HG03520 (cell line): ENCODE data around the gene ZNF175.

Experiments
- ATAC-seq: cut with Tn5 transposase; IDR thresholded peaks from one replicate; pipeline ENCODE4 v1.9.1; 2021; ENCODE audit warnings: mild to moderate bottlenecking, moderate library complexity; ENCODE audit not compliant: unreplicated experiment

The ZNF175 gene

DNA sequence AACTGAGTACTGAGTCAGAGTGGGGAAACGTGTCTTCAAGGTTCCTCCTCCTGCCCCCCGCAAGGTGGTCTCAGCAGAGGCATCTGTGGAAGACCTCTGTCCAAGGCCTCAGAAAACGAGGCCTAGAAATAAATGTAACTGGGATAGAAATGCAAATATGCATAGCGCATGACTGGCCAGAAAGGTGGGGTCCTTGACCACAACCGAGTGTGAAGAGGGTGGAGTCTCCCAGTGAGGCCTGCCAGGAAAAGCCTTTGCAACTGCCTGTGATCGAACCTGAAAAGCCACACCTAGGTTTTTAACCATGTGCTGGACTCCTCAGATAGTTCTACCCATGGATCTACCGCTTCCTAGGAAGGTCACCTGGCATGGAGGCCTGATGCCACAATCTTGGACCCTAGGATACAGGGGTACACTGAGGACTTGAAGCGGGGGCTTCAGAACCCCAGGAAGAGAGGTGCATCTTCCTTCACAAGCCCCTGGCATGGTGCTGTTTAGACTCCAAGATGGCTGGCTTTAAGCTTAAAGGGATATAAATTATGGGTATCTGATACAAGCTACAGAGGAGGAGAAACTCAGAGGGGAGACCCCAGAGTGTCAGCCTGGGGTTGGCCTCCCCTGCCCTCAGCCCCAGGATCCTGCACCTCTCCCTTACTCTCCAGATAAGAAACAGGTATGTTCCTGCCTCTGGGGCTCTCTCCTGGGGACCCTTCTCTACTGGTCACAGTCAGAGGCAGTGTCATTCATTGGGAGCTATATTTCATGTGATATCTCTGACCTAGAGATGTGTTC, 21.4 kb upstream of the ZNF175 start:
- no peak for ATAC-seq

DNA sequence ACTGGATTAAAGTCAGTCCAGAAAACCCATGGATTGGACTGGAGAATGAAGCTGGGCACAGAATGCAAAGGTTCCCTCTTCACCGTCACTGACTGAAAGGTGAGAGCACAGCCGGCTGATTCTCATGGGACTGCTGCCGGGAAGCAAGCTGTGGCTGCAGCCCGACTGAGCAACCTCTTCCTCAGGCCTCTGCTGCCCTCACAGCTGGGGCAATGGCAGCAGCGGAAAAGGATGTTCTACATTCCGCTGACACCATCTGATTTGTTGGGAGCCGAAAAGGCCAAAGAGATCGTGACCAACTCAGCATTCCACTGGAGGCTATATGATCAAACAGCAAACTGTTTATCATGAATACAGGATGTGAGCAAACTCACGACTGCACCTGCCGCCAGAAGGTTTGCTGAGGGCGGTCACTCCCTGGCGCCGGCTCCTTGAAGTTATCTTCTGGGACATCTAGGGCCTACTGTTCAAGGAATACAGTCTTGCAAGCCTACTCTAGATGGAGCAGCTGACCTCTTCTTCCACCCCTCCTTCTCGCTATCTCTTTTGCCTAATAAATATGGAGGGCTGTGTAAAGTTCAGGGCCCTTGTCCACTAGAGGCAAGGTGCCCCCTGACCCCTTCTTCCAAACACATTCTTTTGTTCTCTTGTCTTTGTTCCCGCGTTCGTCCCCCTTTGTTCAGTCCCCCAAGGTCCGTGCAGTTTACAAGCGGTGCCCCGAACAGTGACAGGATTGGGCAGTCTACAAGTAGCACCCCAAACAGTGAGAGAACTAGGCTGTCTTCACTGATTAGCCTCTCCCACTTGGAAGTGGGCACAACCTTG, 20.0 kb upstream of the ZNF175 start:
- ATAC-seq, result no peak

DNA sequence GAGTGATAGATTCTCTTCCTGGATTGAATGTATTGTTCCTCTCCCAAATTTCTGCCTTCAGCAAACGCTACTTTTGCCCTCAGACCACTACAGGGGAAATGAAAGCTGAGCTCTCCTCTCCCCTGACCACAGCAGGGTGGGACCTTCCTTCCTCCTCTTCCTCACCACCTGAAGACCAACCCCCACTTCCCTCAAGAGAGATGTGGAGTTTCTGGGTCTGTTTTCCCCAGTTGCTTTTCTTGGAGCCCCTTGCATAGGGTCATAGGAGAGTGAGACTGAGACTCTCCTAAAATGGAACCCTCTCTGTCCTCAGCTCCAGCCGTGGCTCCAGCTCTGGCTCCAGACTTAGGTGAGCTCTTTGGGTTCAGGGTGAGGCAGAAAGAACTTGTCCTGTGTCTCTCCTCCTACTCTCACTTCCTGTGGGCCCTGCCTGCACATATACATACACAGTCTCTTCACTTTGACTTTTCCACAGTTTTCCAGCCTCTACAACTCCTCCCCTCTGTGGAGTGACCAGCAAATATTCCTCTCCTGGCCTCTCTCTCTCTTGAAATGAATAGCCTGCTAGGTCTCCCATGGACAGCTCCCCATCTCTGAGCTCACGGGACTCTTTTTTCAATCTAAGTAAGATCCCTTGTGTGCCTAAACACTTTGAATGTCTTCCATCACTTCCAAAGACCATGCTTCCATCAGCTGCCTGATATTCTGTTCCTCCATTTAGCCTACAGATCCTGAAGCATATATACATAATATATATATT, 19.2 kb upstream of the ZNF175 start:
- no peak for ATAC-seq

DNA sequence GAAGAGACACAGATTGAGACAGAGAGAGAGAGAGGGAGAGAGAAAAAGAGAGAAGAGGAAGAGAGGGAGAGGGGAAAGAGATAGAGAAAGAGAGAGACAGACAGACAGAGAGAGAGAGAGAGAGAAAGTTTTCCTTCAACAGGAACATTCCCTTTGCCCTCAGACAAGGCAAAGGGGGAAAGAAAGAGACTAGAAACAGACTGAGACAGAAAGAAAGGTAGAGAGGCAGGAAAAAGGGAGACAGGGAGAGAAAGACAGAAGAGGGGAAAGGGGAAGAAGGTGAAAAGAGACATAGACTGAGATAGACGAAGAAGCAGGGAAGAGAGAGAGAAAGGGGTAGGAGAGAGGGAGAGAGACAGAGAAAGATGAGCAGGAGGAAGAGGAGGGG, 18.5 kb upstream of the ZNF175 start:
- ATAC-seq, result no peak

DNA sequence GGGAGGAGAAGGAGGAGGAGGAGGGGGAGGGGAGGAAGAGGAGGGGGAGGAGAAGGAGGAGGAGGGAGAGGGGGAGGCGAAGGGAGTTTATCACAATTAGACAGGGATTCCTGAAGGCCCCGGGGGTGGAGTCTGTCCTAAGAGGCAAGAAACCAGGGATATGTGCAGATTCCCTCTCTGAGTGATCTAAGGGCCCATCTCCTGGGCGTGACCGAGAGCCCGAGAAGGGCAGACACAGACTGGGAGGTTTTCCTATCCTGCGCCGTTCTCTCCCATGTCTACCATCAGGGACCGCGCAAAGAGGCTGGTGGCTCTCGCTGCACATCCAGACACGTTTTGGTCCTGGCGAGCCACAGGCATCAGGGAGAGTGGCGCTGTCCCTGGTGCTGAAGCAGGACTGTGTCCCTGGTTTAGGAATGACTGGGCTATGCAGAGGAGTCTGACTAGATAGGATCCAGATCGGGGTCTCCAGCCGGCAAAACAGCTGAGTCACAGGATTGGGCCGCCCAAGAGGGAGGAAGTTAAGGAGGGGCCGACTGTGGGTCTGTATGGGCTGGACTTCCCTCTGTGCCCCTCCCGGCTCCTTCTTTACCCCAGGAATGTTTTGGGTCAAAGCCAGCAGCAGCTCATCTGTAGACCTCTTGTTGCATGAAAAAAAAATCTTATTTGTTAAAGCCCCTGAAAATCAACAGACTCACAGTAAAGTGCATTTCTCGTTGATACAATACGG, 17.9 kb upstream of the ZNF175 start:
- no peak for ATAC-seq

DNA sequence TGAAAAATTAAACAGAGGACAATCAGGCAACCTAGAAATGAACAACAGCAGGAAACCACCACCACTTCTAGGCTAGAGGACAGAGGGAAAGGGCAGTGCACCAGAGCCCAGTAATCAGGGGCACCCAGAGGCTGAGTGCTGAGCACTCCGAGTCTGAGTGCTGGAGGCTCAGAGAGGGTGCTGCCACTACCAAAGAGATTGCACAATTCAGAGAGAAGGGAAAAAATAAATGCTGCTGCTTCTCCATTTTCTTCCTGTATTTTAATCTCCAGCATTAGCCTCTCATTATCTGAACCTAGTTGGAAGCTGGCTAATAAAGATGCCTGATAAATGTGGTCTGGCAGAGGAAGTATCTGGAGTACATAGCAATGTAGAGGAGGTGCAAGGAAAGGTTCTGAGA, 11.8 kb upstream of the ZNF175 start:
- no peak for ATAC-seq

DNA sequence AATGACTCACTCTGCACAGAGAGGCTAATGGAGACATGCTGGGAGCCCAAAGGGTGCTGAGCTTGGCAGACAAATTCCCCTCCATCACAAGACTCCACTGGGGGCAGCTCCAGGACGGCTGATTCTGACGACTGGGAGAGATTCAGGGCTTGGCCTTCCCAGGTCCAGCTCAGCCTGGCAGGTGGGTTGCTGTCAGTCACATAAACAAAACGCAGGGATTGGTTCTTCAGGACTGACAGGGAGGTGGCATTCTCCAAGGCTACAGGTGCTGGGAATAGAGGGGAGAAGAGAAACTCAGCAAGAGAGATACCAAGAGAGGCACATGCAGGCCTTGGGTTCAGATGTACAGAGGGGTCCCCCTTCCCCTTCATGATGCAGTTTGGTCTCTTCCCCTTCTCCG, 10.7 kb upstream of the ZNF175 start:
- no peak for ATAC-seq

DNA sequence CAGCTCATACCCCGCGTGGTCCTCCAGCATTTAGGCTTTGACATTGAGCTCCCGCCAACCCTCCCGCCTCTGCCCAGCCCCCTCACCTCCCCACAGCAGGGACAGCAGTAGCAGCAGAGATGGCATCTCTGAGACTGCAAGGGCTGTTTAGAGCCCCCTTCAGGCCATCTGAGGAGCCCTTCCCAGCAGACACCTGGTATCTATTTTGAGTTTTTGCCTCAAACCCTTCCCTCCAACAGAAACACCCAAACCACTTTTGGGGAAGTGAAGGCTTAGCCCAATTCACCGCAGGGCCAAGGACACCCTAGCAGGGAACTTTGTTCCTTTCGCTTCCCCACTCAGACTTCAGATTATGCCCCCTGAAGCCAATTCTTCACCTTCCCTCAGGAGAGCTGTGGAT, 6.3 kb upstream of the ZNF175 start:
- ATAC-seq, result no peak

DNA sequence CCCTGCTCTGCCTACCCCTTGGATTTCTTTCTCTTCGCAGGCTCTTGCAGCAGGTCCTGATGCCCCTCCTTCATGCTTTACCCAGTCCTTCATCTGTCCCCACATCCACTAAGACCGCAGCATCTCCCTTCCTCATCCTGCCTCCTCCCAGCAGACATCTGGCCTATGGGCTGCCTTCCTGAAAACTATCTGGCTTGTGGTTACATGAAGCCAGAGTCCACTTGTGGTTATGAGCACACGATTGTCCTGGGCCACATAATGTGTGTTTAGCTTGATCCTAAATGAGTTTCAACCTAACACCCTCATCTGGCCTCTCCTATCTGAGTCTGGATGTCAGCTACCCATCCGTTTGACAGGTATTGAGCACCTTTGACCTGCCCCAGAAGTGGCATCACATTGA, 5.5 kb upstream of the ZNF175 start:
- ATAC-seq, result no peak

DNA sequence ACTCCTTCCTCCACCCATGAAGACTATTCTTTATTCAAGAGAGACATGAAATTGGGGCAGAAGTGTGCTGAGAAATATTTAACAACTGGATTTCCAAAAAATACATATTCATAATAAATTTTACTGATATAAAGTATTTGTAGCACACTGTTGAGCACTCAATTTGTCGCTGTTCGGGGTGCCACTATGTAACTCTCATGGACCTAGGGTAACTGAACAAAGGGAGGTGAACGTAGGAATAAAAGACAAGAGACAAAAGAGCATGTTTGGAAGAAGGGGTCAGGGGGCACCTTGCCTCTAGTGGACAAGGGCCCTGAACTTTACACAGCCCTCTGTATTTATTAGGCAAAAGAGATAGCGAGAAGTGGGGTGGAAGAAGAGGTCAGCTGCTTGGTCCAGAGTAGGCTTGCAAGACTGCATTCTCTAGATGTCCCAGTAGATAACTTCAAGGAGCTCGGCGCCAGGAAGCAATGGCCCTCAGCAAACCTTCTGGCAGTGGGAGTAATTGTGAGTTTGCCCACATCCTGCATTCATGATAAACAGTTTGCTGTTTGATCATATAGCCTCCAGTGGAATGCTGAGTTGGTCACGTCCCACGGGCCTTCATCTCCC, 4.5 kb upstream of the ZNF175 start:
- ATAC-seq, result no peak

DNA sequence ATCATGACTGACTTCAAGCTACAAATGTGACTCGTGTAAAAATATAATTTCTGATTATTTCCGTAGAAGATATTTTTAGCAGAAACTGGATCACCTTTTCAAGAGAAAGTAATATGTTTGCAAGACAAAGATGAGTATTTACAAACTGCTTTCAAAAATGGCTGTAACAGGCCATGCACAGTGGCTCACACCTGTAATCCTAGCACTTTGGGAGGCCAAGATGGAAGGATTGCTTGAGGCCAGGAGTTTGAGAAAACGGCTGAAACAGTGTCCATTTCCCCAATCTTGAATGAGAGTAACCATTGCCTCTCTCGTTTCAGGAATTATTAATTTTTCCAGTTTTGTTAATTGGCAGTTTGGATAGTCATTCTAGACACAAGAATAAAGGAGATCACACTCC, 3.5 kb upstream of the ZNF175 start:
- no peak for ATAC-seq

DNA sequence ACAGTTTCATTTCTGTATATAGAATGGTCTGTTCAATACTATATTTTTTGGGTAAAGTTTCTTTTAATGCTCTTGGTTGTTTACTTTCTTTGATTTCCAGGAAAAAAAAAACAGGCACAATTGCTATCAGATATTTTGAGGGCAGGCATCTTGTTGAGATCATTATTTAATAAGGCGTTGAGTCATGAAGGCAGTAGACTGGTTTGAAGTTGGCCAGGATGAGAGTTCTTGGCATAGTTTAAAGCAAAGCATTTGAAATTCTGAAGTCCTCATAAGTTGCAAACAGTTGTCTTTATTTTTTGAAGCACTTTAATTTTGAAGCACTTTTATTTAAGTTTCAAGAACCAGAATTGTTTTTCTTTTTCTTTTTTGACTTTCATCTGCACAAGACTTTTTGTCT, 2.6 kb upstream of the ZNF175 start:
- ATAC-seq, result no peak

DNA sequence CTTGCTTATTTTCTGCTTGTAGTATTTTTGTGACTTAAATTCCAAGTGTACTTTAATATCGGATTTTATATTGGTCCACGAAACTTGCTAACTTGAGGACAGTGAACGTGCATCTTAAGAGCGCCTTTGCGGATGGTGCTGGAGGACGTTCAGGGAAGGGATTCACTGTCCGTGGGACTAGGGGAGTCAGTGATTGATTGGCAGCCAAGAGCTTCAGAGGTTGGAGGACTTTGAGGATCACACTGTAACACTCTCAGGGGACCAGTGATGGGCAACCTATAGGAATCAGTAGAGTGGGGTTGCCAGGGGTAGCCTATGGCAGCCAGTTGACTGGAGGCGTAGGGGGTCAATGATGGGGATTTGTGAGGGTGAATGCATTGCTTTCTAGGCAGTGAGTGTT, 516 bp downstream of the ZNF175 start:
- ATAC-seq, result no peak

DNA sequence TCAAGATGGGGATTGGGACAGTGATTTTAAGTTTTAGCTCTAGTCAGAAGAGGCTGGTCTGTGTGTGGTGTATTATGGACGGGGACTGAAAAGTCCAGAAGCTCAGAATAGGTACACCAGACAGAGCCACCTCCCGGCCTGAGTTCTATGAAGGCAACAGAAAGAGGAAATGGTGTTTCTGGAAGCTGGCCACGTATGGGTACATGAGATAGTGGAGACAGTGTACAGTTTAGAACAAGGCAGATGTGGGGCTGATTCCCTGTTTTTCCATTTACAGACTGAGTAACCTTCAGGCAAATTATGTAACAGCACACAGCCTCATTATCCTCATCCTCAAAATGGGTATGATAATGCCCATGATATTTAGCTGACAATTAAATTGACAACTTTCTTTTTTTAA, 1.3 kb downstream of the ZNF175 start:
- ATAC-seq, result no peak

DNA sequence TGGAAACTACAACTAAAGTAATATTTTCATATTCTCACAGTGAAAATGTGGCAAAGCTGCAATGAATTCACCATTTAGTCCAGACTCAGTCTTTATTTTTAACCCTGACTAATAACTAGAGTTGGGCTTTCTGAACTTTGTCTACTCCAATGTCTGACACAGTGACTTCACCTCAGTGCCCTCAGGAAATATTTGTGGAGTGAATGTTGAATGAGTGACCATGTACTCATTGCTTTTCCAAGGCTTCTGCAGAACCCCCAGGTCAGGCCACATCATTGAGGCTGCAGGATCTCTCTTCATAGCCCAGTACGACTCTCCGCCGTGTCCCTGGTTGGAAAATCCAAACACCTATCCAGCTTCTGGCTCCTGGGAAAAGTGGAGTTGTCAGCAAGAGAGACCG, 1.8 kb downstream of the ZNF175 start:
- no peak for ATAC-seq

DNA sequence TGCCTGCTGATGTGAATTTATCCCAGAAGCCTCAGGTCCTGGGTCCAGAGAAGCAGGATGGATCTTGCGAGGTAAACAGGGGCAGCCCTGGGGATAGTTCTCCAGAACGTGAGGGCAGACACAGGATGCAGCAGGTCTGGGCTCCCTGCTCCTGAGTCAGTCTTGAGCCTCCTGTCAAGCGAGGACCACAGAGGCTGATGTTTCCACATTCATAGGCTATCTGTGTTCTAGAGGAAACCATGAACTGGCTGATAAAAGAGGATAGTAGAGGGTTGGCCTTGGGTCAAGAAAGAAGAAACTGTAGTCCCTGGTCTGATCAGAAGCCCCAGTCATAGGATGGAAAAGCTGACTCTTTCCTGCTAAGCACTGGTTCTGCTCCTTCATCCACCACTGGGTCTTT, 2.2 kb downstream of the ZNF175 start:
- no peak for ATAC-seq

DNA sequence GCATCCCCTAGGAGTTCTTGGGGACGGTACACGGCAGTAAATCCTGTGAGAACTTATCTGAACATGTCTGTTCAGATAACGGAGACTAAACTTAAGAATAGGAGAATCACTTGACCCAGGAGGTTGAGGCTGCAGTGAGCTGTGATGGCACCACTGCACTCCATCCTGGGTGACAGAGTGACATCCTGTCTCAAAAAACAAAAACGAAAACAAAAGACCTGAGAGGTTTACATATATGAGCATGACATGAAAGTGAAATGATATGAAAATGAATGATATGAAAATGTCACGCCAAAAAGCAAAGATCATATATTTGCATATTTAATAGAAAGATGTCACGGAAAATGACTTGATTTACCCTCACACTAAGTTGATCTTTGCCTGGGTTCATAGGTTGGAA, 5.8 kb downstream of the ZNF175 start:
- no peak for ATAC-seq

DNA sequence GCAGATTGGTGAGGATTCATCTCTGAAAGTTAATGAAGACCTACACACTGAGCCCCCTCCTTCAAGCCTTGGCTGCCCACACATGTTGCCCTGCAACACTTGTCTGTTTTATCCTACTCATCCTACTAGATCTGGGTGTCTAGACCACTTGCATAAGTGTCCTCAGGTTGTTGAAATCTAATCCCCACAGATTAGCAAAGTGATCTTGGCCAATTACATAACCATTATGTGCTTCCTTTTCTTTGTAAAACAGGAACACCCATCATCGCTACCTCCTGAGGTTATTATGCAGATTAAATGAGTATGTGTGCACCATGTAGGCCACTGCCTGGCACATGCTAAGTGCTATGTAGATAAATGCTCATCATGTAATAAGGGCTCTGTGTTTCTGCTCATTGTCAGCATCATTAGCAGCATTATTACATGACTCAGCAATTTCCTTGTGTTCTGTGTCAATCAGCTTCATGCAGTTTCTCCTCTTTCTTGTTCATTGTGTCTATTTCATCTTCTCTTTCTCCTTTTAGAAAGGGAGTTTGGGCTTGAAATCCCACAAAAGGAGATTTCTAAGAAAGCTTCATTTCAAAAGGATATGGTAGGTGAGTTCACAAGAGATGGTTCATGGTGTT, 15.1 kb downstream of the ZNF175 start:
- no peak for ATAC-seq

DNA sequence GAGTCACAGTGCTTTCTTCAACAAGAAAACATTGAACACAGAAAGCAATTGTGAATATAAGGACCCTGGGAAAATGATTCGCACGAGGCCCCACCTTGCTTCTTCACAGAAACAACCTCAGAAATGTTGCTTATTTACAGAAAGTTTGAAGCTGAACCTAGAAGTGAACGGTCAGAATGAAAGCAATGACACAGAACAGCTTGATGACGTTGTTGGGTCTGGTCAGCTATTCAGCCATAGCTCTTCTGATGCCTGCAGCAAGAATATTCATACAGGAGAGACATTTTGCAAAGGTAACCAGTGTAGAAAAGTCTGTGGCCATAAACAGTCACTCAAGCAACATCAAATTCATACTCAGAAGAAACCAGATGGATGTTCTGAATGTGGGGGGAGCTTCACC, 15.7 kb downstream of the ZNF175 start:
- no peak for ATAC-seq
